GM15510 (cell line): ENCODE results near the gene GPC6.

ENCODE experiments used
- POLR2A ChIP-seq: IDR thresholded peaks from 3 replicates; pipeline ENCODE4 v1.6.1; 2011; ENCODE audit warnings: borderline replicate concordance; ENCODE audit not compliant: insufficient read length; ENCODE audit errors: extremely low read depth

GPC6 gene

GRCh38 chr13:94305463-94305862, 1078.9 kb downstream of the GPC6 start:
- no peak for TF ChIP-seq POLR2A

GRCh38 chr13:94305934-94306333, 1079.3 kb downstream of the GPC6 start:
- no peak for TF ChIP-seq POLR2A

GRCh38 chr13:94308832-94309231, 1082.2 kb downstream of the GPC6 start:
- no peak for TF ChIP-seq POLR2A

- TF ChIP-seq POLR2A, result no peak
These were observed 1083.0 kb downstream of the GPC6 start for GRCh38 chr13:94309576-94309975.

- no peak for TF ChIP-seq POLR2A
These were observed 1083.6 kb downstream of the GPC6 start for GRCh38 chr13:94309997-94310855.

GRCh38 chr13:94311893-94312292, 1085.3 kb downstream of the GPC6 start:
- no peak for TF ChIP-seq POLR2A

GRCh38 chr13:94312511-94313216, 1086.1 kb downstream of the GPC6 start:
- no peak for TF ChIP-seq POLR2A

- TF ChIP-seq POLR2A, result no peak
These were observed 1086.8 kb downstream of the GPC6 start for GRCh38 chr13:94313321-94313910.

- no peak for TF ChIP-seq POLR2A
These were observed 1087.3 kb downstream of the GPC6 start for GRCh38 chr13:94313926-94314325.

- TF ChIP-seq POLR2A, result no peak
These were observed 1088.6 kb downstream of the GPC6 start for GRCh38 chr13:94315188-94315587.

GRCh38 chr13:94317063-94317491, 1090.5 kb downstream of the GPC6 start:
- no peak for TF ChIP-seq POLR2A

- TF ChIP-seq POLR2A, result no peak
These were observed 1091.8 kb downstream of the GPC6 start for GRCh38 chr13:94318418-94318817.

GRCh38 chr13:94319501-94319900, 1092.9 kb downstream of the GPC6 start:
- TF ChIP-seq POLR2A, result no peak

GRCh38 chr13:94322925-94323763, 1096.5 kb downstream of the GPC6 start:
- no peak for TF ChIP-seq POLR2A
